Endothelial cell of umbilical vein (primary cell): ENCODE measurements around the gene SPEM2.

ENCODE experiments used
- CTCF ChIP-seq, 2 donors: IDR thresholded peaks; 1 replicate in 1 of 2; 2 replicates in 1 of 2; pipeline ENCODE4 v1.5.1; 2011; ENCODE audit warnings: low read length in 2 of 2, mild to moderate bottlenecking in 2 of 2, moderate library complexity in 2 of 2, control low read depth in 1 of 2, inconsistent platforms in 1 of 2, low read depth in 1 of 2; ENCODE audit not compliant: insufficient read depth in 1 of 2; ENCODE audit errors: extremely low read depth in 1 of 2
- EZH2 ChIP-seq: IDR thresholded peaks from 2 replicates; pipeline ENCODE4 v1.6.1; 2012; ENCODE audit warnings: borderline replicate concordance, low read depth, mild to moderate bottlenecking, moderate library complexity, low read length, inconsistent platforms; ENCODE audit not compliant: severe bottlenecking
- MYC ChIP-seq: IDR thresholded peaks from one replicate; pipeline ENCODE4 v1.6.1; 2011; ENCODE audit warnings: mild to moderate bottlenecking, low read depth, low read length
- POLR2A ChIP-seq: IDR thresholded peaks from 2 replicates; pipeline ENCODE4 v1.6.1; 2012; ENCODE audit warnings: low read depth, mild to moderate bottlenecking, control low read depth, low read length
- POLR2AphosphoS5 ChIP-seq: IDR thresholded peaks from 2 replicates; pipeline ENCODE4 v1.6.1; 2012; ENCODE audit warnings: low read depth, mild to moderate bottlenecking, control low read depth, low read length, moderate library complexity; ENCODE audit not compliant: insufficient read depth

- TF ChIP-seq CTCF (IDR thresholded peaks at IDR 0.05; ENCODE audit: extremely low read depth in 1 of 2, insufficient read depth in 1 of 2, low read depth in 1 of 2, low read length in 2 of 2) (no peak), POLR2AphosphoS5 (no peak), POLR2A (no peak), MYC (no peak), EZH2 (no peak)
These were observed 917 bp downstream of the SPEM2 start for GRCh38 chr17:7426203-7426863.
